Measurements from ENCODE around the gene VASN.

DNA sequence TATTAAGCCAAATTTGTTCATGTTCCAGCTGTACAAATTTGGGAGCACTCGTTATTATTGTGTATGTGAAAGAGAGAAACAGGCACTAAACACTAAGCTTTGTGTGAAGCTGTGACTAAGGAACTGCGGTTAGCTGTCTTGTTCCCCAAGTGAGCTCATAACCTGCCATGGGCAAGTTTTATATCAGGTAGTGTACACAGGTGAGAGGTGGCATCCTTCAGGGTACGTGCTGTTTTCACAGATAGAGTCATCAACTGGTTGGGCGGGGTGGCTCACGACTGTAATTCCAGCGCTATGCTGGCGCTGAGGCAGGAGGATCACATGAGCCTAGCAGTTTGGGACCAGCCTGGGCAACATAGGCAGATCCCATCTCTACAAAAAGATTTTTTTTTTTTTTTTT lies 56.9 kb downstream of the VASN start:
- no peak for TF ChIP-seq POLR2A (IDR thresholded peaks at IDR 0.05)
- TF ChIP-seq, protein P1, sequence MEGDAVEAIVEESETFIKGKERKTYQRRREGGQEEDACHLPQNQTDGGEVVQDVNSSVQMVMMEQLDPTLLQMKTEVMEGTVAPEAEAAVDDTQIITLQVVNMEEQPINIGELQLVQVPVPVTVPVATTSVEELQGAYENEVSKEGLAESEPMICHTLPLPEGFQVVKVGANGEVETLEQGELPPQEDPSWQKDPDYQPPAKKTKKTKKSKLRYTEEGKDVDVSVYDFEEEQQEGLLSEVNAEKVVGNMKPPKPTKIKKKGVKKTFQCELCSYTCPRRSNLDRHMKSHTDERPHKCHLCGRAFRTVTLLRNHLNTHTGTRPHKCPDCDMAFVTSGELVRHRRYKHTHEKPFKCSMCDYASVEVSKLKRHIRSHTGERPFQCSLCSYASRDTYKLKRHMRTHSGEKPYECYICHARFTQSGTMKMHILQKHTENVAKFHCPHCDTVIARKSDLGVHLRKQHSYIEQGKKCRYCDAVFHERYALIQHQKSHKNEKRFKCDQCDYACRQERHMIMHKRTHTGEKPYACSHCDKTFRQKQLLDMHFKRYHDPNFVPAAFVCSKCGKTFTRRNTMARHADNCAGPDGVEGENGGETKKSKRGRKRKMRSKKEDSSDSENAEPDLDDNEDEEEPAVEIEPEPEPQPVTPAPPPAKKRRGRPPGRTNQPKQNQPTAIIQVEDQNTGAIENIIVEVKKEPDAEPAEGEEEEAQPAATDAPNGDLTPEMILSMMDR (IDR thresholded peaks at IDR 0.05), result no peak

Data from body of pancreas (tissue), 4 donors.